ENCODE data around the gene FAM171A2. TPM values are rescaled to one million over a fixed set of nuclear protein-coding genes. Genes with fewer than 3 reads are reported as not detected.

The FAM171A2 gene
- total RNA-seq, 1 donor from 2014 or later, result 1.7 TPM

- TF ChIP-seq CTCF (IDR thresholded peaks at IDR 0.05), result no peak
- H3K4me3 ChIP-seq, result no peak overlapping the region
- peaks cover 7 to 20% of the 10 kb centered on the region in 2 donors for H3K4me1 ChIP-seq
- no peaks in the 10 kb centered on the region for H3K9me3 ChIP-seq
- H3K27ac ChIP-seq, result no peak overlapping the region
- intact Hi-C loops (cut with DNase I), result loop anchor here (10.0 kb wide), 1 partner anchor 418 kb away; the partner anchor contains the start of gene MPP2
- peaks cover 28 to 30% of the 10 kb centered on the region in 2 donors for H3K36me3 ChIP-seq
- DNase-seq (ENCODE audit: low spot score in 2 of 2), result no peak
- no peaks in the 10 kb centered on the region for H3K27me3 ChIP-seq
Observed at GRCh38 chr17:44322236-44322895, 41.3 kb downstream of the FAM171A2 start.

GRCh38 chr17:44321246-44322120 lies 42.2 kb downstream of the FAM171A2 start:
- intact Hi-C loops (cut with DNase I), result loop anchor here (10.0 kb wide), 1 partner anchor 417 kb away; the partner anchor contains the start of gene MPP2
- no peak for DNase-seq (ENCODE audit: low spot score in 2 of 2)
- peaks cover 2% of the 10 kb centered on the region for H3K27me3 ChIP-seq

GRCh38 chr17:44320066-44320465 lies 43.6 kb downstream of the FAM171A2 start:
- H3K4me1 ChIP-seq, result peaks cover 8 to 15% of the 10 kb centered on the region in 2 donors
- TF ChIP-seq CTCF (IDR thresholded peaks at IDR 0.05), result no peak
- intact Hi-C loops (cut with DNase I), result loop anchor here (10.0 kb wide), 1 partner anchor 415 kb away; the partner anchor contains the start of gene MPP2

More at GRCh38 chr17:44321246-44322120, 42.2 kb downstream of the FAM171A2 start:
- Histone ChIP-seq H3K27ac (no peak overlapping the region), H3K4me1 (peaks cover 7 to 17% of the 10 kb centered on the region in 2 donors), H3K4me3 (no peak overlapping the region), H3K36me3 (peaks cover 28 to 30% of the 10 kb centered on the region in 2 donors), H3K9me3 (no peaks in the 10 kb centered on the region)
- no peak for TF ChIP-seq CTCF (IDR thresholded peaks at IDR 0.05)

GRCh38 chr17:44318077-44318892 lies 45.4 kb downstream of the FAM171A2 start:
- intact Hi-C loops (cut with DNase I), result no loop called here
- H3K4me1 ChIP-seq, result peaks cover 4 to 11% of the 10 kb centered on the region in 2 donors
- no peak overlapping the region for H3K27ac ChIP-seq
- no peak overlapping the region for H3K4me3 ChIP-seq
- H3K9me3 ChIP-seq, result no peaks in the 10 kb centered on the region
- TF ChIP-seq CTCF (IDR thresholded peaks at IDR 0.05), result no peak
- H3K27me3 ChIP-seq, result peaks cover 14% of the 10 kb centered on the region
- DNase-seq (ENCODE audit: low spot score in 2 of 2), result no peak
- H3K36me3 ChIP-seq, result peaks cover 28 to 30% of the 10 kb centered on the region in 2 donors

More at GRCh38 chr17:44320066-44320465, 43.6 kb downstream of the FAM171A2 start:
- no peak overlapping the region for H3K4me3 ChIP-seq
- peaks cover 14% of the 10 kb centered on the region for H3K27me3 ChIP-seq
- no peak overlapping the region for H3K27ac ChIP-seq
- H3K36me3 ChIP-seq, result peaks cover 28 to 30% of the 10 kb centered on the region in 2 donors
- no peaks in the 10 kb centered on the region for H3K9me3 ChIP-seq
- DNase-seq (ENCODE audit: low spot score in 2 of 2), result no peak

GRCh38 chr17:44317545-44317944 lies 46.1 kb downstream of the FAM171A2 start:
- H3K36me3 ChIP-seq, result peaks cover 28 to 30% of the 10 kb centered on the region in 2 donors
- H3K9me3 ChIP-seq, result no peaks in the 10 kb centered on the region
- intact Hi-C loops (cut with DNase I), result no loop called here
- no peak overlapping the region for H3K27ac ChIP-seq
- peaks cover 4 to 9% of the 10 kb centered on the region in 2 donors for H3K4me1 ChIP-seq
- no peak for DNase-seq (ENCODE audit: low spot score in 2 of 2)
- no peak for TF ChIP-seq CTCF (IDR thresholded peaks at IDR 0.05)
- H3K27me3 ChIP-seq, result peaks cover 14% of the 10 kb centered on the region
- H3K4me3 ChIP-seq, result no peak overlapping the region
